ENCODE data around the gene SLIT3.

The SLIT3 gene

GRCh38 chr5:168831383-168831782, 469.6 kb downstream of the SLIT3 start:
- DNase-seq (ENCODE audit: low read depth in 2 of 2) = no peak

- no peak for DNase-seq (ENCODE audit: low read depth in 2 of 2)
Measured at GRCh38 chr5:168830833-168831232, 470.1 kb downstream of the SLIT3 start.

GRCh38 chr5:168829922-168830417, 471.0 kb downstream of the SLIT3 start:
- DNase-seq (ENCODE audit: low read depth in 2 of 2) = no peak

- DNase-seq (ENCODE audit: low read depth in 2 of 2) = no peak
Measured at GRCh38 chr5:168829044-168829443, 471.9 kb downstream of the SLIT3 start.

GRCh38 chr5:168827636-168828035, 473.3 kb downstream of the SLIT3 start:
- DNase-seq (ENCODE audit: low read depth in 2 of 2) = no peak

GRCh38 chr5:168826246-168826725, 474.7 kb downstream of the SLIT3 start:
- DNase-seq (ENCODE audit: low read depth in 2 of 2) = no peak

- DNase-seq (ENCODE audit: low read depth in 2 of 2) = no peak
Measured at GRCh38 chr5:168822745-168823281, 478.1 kb downstream of the SLIT3 start.

GRCh38 chr5:168822248-168822744, 478.6 kb downstream of the SLIT3 start:
- DNase-seq (ENCODE audit: low read depth in 2 of 2) = no peak

- DNase-seq (ENCODE audit: low read depth in 2 of 2) = no peak
Measured at GRCh38 chr5:168820874-168821273, 480.1 kb downstream of the SLIT3 start.

- DNase-seq (ENCODE audit: low read depth in 2 of 2) = no peak
Measured at GRCh38 chr5:168819004-168819621, 481.8 kb downstream of the SLIT3 start.

- DNase-seq (ENCODE audit: low read depth in 2 of 2) = no peak
Measured at GRCh38 chr5:168818558-168818957, 482.4 kb downstream of the SLIT3 start.

- DNase-seq (ENCODE audit: low read depth in 2 of 2) = no peak
Measured at GRCh38 chr5:168817591-168817990, 483.3 kb downstream of the SLIT3 start.

- DNase-seq (ENCODE audit: low read depth in 2 of 2) = no peak
Measured at GRCh38 chr5:168816661-168817060, 484.3 kb downstream of the SLIT3 start.

GRCh38 chr5:168813184-168813968, 487.6 kb downstream of the SLIT3 start:
- no peak for DNase-seq (ENCODE audit: low read depth in 2 of 2)

GRCh38 chr5:168810641-168811040, 490.3 kb downstream of the SLIT3 start:
- no peak for DNase-seq (ENCODE audit: low read depth in 2 of 2)

- no peak for DNase-seq (ENCODE audit: low read depth in 2 of 2)
Measured at GRCh38 chr5:168809218-168809617, 491.7 kb downstream of the SLIT3 start.

GRCh38 chr5:168808051-168808616, 492.8 kb downstream of the SLIT3 start:
- no peak for DNase-seq (ENCODE audit: low read depth in 2 of 2)

- DNase-seq (ENCODE audit: low read depth in 2 of 2) = no peak
Measured at GRCh38 chr5:168807287-168807686, 493.7 kb downstream of the SLIT3 start.

GRCh38 chr5:168803541-168803940, 497.4 kb downstream of the SLIT3 start:
- DNase-seq (ENCODE audit: low read depth in 2 of 2) = no peak

- no peak for DNase-seq (ENCODE audit: low read depth in 2 of 2)
Measured at GRCh38 chr5:168802337-168802736, 498.6 kb downstream of the SLIT3 start.

- DNase-seq (ENCODE audit: low read depth in 2 of 2) = no peak
Measured at GRCh38 chr5:168801567-168801966, 499.4 kb downstream of the SLIT3 start.

- no peak for DNase-seq (ENCODE audit: low read depth in 2 of 2)
Measured at GRCh38 chr5:168800701-168801100, 500.2 kb downstream of the SLIT3 start.

Measured in stimulated activated CD4-positive, alpha-beta T cell treated with anti-CD3 and anti-CD28 coated beads, Interleukin-4, amount 100 ng/mL, for 48 hours (primary cell).